WTC11 (cell line): Measurements from ENCODE around the gene SMOC1. TPM values are rescaled to one million over a fixed set of nuclear protein-coding genes. Genes with fewer than 3 reads are reported as not detected.

Source experiments
- ATAC-seq: fragments of 200-7000 bp; cut with Tn5 transposase; 2 replicates; pipeline ENCODE4 v1.10.0; 2021; ENCODE audit warnings: mild to moderate bottlenecking, moderate library complexity
- CTCF ChIA-PET: fragments of 300-600 bp; sonication (Branson Sonifier 250); formaldehyde crosslinking; loops from one replicate; lab custom pipeline; 2021; ENCODE audit warnings: antibody characterized with exemption; lab: Charles Lee
- POLR2A ChIA-PET: fragments of 350-600 bp; sonication (Branson Sonifier 250); formaldehyde crosslinking; loops from one replicate; lab custom pipeline; 2021; ENCODE audit warnings: antibody characterized with exemption; lab: Charles Lee
- DNase-seq: peaks from one replicate; pipeline ENCODE4 v3.0.0; 2021; ENCODE audit warnings: low spot score
- H3K27ac Mint-ChIP-seq: 2 replicates; pipeline ENCODE4 v1.8.0; 2021; ENCODE audit warnings: mixed read lengths
- H3K27me3 Mint-ChIP-seq: 2 replicates; pipeline ENCODE4 v1.8.0; 2021; ENCODE audit warnings: low read depth, mild to moderate bottlenecking, moderate library complexity, mixed read lengths
- H3K36me3 Mint-ChIP-seq: 2 replicates; pipeline ENCODE4 v1.8.0; 2021; ENCODE audit warnings: mixed read lengths
- H3K4me1 Mint-ChIP-seq: 2 replicates; pipeline ENCODE4 v1.8.0; 2022; ENCODE audit warnings: mixed read lengths
- H3K4me3 Mint-ChIP-seq: 2 replicates; pipeline ENCODE4 v1.8.0; 2021; ENCODE audit warnings: mild to moderate bottlenecking, moderate library complexity, mixed read lengths
- H3K9me3 Mint-ChIP-seq: 2 replicates; pipeline ENCODE4 v1.8.0; 2021; ENCODE audit warnings: mixed read lengths
- NR3C1 ChIP-seq: sonication (generic); formaldehyde crosslinking; conservative IDR thresholded peaks from 2 replicates; pipeline ENCODE4 v1.8.1; 2023; ENCODE audit warnings: low read depth, mild to moderate bottlenecking, missing genetic modification reagents
- OVOL2 ChIP-seq: fragments of 250-450 bp; sonication (Bioruptor Pico); IDR thresholded peaks from 2 replicates; pipeline ENCODE4 v1.9.0; 2021; ENCODE audit warnings: mild to moderate bottlenecking, borderline replicate concordance
- RELA ChIP-seq: sonication (generic); formaldehyde crosslinking; IDR thresholded peaks from 2 replicates; pipeline ENCODE4 v1.8.1; 2022; ENCODE audit warnings: missing genetic modification reagents, mild to moderate bottlenecking, borderline replicate concordance
- RORB ChIP-seq: fragments of 250-450 bp; sonication (Bioruptor Pico); IDR thresholded peaks from 2 replicates; pipeline ENCODE4 v1.9.0; 2021; ENCODE audit warnings: mild to moderate bottlenecking
- SMAD3 ChIP-seq: sonication (generic); formaldehyde crosslinking; IDR thresholded peaks from 2 replicates; pipeline ENCODE4 v1.8.0; 2022; ENCODE audit warnings: missing genetic modification reagents, mild to moderate bottlenecking, borderline replicate concordance
- TP53 ChIP-seq: sonication (generic); formaldehyde crosslinking; IDR thresholded peaks from 2 replicates; pipeline ENCODE4 v1.8.1; 2023; ENCODE audit warnings: mild to moderate bottlenecking, missing genetic modification reagents
- ZBTB21 ChIP-seq: sonication (generic); formaldehyde crosslinking; IDR thresholded peaks from 2 replicates; pipeline ENCODE4 v1.8.1; 2023; ENCODE audit warnings: mild to moderate bottlenecking, missing genetic modification reagents, borderline replicate concordance
- ZNF232 ChIP-seq: sonication (generic); formaldehyde crosslinking; IDR thresholded peaks from 2 replicates; pipeline ENCODE4 v1.8.0; 2022; ENCODE audit warnings: mild to moderate bottlenecking, missing genetic modification reagents
- total RNA-seq: library from RNA; stranded (reverse); gene quantifications from 3 replicates; pipeline ENCODE4 v1.2.3, GENCODE V29; 2021
- TF ChIP-seq, protein P1 (sequence below): fragments of 250-450 bp; sonication (Bioruptor Pico); IDR thresholded peaks from 2 replicates; pipeline ENCODE4 v1.9.0; 2021; ENCODE audit warnings: mild to moderate bottlenecking, borderline replicate concordance
- TF ChIP-seq, protein P2 (sequence below): sonication (generic); formaldehyde crosslinking; IDR thresholded peaks from 2 replicates; pipeline ENCODE4 v1.8.1; 2022; ENCODE audit warnings: mild to moderate bottlenecking, missing genetic modification reagents, moderate library complexity, borderline replicate concordance
- TF ChIP-seq, protein P3 (sequence below): sonication (generic); formaldehyde crosslinking; IDR thresholded peaks from 2 replicates; pipeline ENCODE4 v1.8.0; 2023; ENCODE audit warnings: missing genetic modification reagents
- TF ChIP-seq, protein P4 (sequence below): fragments of 200-600 bp; IDR thresholded peaks from 2 replicates; pipeline ENCODE4 v1.8.0; 2022; ENCODE audit warnings: antibody characterized with exemption
- TF ChIP-seq, protein P5 (sequence below): sonication (generic); formaldehyde crosslinking; IDR thresholded peaks from 2 replicates; pipeline ENCODE4 v1.8.1; 2023; ENCODE audit warnings: mild to moderate bottlenecking, missing genetic modification reagents
- TF ChIP-seq, protein P6 (sequence below): sonication (generic); formaldehyde crosslinking; IDR thresholded peaks from 2 replicates; pipeline ENCODE4 v1.8.1; 2023; ENCODE audit warnings: mild to moderate bottlenecking, missing genetic modification reagents, moderate library complexity
- TF ChIP-seq, protein P7 (sequence below): sonication (generic); formaldehyde crosslinking; IDR thresholded peaks from 2 replicates; pipeline ENCODE4 v1.8.0; 2022; ENCODE audit warnings: mild to moderate bottlenecking, missing genetic modification reagents

Gene SMOC1
- total RNA-seq, 1 experiment from 2014 or later, result 1.1 TPM

DNA sequence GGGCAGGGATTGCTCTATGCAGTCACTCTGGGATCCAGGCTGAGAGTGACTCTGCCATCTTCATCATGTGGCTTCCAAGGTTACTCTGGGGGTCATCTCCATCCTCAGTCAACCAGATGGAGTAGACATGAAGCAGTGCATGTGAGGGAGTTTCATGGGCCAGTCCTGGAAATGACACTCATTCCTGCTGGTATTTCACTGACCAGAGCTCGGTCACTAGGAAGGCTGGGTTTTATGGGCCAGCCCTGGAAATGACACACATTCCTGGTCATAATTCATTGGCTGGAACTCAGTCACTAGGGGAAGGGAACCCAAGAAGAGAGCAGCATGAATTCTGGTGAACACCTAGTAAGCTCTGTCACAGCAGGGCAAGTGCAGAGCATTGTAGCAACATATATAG is 144.7 kb downstream of the SMOC1 start:
- no peak overlapping the region for H3K4me3 Mint-ChIP-seq
- CTCF ChIA-PET, result interaction anchor here (1.4 kb wide), 1 partner anchor 10 kb away, joined by 3 read pairs; no protein-coding TSS in a partner anchor
- H3K27ac Mint-ChIP-seq, result no peak overlapping the region
- H3K36me3 Mint-ChIP-seq, result no peaks in the 10 kb centered on the region
- POLR2A ChIA-PET, result no interaction called here
- H3K4me1 Mint-ChIP-seq, result peaks cover 2% of the 10 kb centered on the region; the same call in 1 of the 2 replicates
- H3K27me3 Mint-ChIP-seq, result no peaks in the 10 kb centered on the region; the same call in 1 of the 2 replicates
- TF ChIP-seq NR3C1 (no peak), RORB (CRISPR knock-in tag) (no peak), ZNF232 (CRISPR knock-in tag) (no peak), SMAD3 (CRISPR knock-in tag) (no peak), TP53 (no peak)
- TF ChIP-seq, protein P1, sequence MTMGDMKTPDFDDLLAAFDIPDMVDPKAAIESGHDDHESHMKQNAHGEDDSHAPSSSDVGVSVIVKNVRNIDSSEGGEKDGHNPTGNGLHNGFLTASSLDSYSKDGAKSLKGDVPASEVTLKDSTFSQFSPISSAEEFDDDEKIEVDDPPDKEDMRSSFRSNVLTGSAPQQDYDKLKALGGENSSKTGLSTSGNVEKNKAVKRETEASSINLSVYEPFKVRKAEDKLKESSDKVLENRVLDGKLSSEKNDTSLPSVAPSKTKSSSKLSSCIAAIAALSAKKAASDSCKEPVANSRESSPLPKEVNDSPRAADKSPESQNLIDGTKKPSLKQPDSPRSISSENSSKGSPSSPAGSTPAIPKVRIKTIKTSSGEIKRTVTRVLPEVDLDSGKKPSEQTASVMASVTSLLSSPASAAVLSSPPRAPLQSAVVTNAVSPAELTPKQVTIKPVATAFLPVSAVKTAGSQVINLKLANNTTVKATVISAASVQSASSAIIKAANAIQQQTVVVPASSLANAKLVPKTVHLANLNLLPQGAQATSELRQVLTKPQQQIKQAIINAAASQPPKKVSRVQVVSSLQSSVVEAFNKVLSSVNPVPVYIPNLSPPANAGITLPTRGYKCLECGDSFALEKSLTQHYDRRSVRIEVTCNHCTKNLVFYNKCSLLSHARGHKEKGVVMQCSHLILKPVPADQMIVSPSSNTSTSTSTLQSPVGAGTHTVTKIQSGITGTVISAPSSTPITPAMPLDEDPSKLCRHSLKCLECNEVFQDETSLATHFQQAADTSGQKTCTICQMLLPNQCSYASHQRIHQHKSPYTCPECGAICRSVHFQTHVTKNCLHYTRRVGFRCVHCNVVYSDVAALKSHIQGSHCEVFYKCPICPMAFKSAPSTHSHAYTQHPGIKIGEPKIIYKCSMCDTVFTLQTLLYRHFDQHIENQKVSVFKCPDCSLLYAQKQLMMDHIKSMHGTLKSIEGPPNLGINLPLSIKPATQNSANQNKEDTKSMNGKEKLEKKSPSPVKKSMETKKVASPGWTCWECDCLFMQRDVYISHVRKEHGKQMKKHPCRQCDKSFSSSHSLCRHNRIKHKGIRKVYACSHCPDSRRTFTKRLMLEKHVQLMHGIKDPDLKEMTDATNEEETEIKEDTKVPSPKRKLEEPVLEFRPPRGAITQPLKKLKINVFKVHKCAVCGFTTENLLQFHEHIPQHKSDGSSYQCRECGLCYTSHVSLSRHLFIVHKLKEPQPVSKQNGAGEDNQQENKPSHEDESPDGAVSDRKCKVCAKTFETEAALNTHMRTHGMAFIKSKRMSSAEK (CRISPR knock-in tag), result no peak
- TF ChIP-seq, protein P2, sequence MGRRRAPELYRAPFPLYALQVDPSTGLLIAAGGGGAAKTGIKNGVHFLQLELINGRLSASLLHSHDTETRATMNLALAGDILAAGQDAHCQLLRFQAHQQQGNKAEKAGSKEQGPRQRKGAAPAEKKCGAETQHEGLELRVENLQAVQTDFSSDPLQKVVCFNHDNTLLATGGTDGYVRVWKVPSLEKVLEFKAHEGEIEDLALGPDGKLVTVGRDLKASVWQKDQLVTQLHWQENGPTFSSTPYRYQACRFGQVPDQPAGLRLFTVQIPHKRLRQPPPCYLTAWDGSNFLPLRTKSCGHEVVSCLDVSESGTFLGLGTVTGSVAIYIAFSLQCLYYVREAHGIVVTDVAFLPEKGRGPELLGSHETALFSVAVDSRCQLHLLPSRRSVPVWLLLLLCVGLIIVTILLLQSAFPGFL (CRISPR knock-in tag), result no peak
- TF ChIP-seq, protein P3, sequence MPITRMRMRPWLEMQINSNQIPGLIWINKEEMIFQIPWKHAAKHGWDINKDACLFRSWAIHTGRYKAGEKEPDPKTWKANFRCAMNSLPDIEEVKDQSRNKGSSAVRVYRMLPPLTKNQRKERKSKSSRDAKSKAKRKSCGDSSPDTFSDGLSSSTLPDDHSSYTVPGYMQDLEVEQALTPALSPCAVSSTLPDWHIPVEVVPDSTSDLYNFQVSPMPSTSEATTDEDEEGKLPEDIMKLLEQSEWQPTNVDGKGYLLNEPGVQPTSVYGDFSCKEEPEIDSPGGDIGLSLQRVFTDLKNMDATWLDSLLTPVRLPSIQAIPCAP, result no peak
- DNase-seq, result no peak
- H3K9me3 Mint-ChIP-seq, result no peaks in the 10 kb centered on the region
- no peak for ATAC-seq

DNA sequence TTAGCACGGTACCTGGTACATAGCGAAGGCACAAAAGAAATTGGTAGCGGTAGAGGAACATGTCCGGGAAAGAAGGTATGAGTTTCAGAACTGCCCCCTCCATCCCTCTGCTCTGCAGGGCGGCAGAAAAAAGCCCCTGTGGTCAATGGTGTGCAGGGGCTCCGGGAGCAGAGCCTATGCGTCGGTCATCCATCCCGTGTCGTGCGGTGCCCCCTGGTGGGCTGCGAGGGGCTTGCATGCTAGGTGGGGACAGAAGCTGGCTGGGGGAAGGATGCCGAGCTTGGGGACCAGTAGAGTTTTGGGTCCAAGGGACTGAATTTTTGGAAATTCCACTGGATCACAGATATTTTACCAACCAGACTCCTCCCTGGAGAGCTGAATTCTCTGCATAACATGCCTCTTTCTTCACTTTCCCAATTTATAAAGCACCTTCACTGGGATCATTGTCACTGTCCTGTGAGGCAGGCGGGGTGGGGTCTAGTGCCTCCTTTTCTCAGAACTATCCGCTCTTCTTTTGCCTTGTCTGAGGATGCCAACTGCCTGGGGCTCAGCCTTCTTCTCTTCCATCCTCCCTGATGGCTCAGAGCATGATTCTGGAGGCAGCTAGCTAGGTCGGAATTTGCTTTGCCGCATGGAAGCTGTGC is 148.7 kb downstream of the SMOC1 start:
- H3K4me1 Mint-ChIP-seq, result peaks cover 13% of the 10 kb centered on the region
- TF ChIP-seq, protein P4, sequence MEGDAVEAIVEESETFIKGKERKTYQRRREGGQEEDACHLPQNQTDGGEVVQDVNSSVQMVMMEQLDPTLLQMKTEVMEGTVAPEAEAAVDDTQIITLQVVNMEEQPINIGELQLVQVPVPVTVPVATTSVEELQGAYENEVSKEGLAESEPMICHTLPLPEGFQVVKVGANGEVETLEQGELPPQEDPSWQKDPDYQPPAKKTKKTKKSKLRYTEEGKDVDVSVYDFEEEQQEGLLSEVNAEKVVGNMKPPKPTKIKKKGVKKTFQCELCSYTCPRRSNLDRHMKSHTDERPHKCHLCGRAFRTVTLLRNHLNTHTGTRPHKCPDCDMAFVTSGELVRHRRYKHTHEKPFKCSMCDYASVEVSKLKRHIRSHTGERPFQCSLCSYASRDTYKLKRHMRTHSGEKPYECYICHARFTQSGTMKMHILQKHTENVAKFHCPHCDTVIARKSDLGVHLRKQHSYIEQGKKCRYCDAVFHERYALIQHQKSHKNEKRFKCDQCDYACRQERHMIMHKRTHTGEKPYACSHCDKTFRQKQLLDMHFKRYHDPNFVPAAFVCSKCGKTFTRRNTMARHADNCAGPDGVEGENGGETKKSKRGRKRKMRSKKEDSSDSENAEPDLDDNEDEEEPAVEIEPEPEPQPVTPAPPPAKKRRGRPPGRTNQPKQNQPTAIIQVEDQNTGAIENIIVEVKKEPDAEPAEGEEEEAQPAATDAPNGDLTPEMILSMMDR, result peak; percentile 97
- TF ChIP-seq ZBTB21 (CRISPR knock-in tag) (0 out of 2 replicates have a peak, but pooled peaks have one; percentile 48), OVOL2 (no peak), RELA (CRISPR knock-in tag) (no peak)
- TF ChIP-seq, protein P5, sequence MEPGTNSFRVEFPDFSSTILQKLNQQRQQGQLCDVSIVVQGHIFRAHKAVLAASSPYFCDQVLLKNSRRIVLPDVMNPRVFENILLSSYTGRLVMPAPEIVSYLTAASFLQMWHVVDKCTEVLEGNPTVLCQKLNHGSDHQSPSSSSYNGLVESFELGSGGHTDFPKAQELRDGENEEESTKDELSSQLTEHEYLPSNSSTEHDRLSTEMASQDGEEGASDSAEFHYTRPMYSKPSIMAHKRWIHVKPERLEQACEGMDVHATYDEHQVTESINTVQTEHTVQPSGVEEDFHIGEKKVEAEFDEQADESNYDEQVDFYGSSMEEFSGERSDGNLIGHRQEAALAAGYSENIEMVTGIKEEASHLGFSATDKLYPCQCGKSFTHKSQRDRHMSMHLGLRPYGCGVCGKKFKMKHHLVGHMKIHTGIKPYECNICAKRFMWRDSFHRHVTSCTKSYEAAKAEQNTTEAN (CRISPR knock-in tag), result no peak
- TF ChIP-seq, protein P6, sequence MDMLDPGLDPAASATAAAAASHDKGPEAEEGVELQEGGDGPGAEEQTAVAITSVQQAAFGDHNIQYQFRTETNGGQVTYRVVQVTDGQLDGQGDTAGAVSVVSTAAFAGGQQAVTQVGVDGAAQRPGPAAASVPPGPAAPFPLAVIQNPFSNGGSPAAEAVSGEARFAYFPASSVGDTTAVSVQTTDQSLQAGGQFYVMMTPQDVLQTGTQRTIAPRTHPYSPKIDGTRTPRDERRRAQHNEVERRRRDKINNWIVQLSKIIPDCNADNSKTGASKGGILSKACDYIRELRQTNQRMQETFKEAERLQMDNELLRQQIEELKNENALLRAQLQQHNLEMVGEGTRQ (CRISPR knock-in tag), result 0 out of 2 replicates have a peak, but pooled peaks have one; percentile 24
- TF ChIP-seq, protein P3, result no peak
- TF ChIP-seq, protein P7, sequence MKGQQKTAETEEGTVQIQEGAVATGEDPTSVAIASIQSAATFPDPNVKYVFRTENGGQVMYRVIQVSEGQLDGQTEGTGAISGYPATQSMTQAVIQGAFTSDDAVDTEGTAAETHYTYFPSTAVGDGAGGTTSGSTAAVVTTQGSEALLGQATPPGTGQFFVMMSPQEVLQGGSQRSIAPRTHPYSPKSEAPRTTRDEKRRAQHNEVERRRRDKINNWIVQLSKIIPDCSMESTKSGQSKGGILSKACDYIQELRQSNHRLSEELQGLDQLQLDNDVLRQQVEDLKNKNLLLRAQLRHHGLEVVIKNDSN (CRISPR knock-in tag), result no peak
- TF ChIP-seq, all 79 proteins: peak for 3
- Mint-ChIP-seq H3K4me3 (no peak overlapping the region), H3K36me3 (no peaks in the 10 kb centered on the region), H3K27ac (no peak overlapping the region), H3K27me3 (no peaks in the 10 kb centered on the region; the same call in 1 of the 2 replicates), H3K9me3 (no peaks in the 10 kb centered on the region)
- POLR2A ChIA-PET, result no interaction called here
- CTCF ChIA-PET, result interaction anchor here (0.6 to 3.7 kb wide), 70 partner anchors 8 to 790 kb away, joined by 3 to 81 read pairs (median 4); partner anchors contain the start of genes SLC10A1 and SMOC1
- DNase-seq, result peak; percentile 91
- ATAC-seq, result peak; percentile 87
